K562 (cell line): ENCODE measurements around the gene SFTPB. TPM values are rescaled to one million over a fixed set of nuclear protein-coding genes. Genes with fewer than 3 reads are reported as not detected.

Experiments used
- ATAC-seq: fragments of 200-7000 bp; cut with Tn5 transposase; 3 replicates; pipeline ENCODE4 v1.9.1; 2020; ENCODE audit warnings: moderate library complexity
- BruUV-seq: library from RNA; stranded (reverse); fragments of 400-500 nt; replicated peaks from 2 replicates; lab custom pipeline; 2021; lab: Mats Ljungman, UMichigan
- CTCF ChIA-PET: fragments of 300-600 bp; formaldehyde crosslinking; extraction: SDS; loops from one replicate; lab custom pipeline; 2021; ENCODE audit warnings: low intra/inter-chr PET ratio; lab: Yijun Ruan, JAX
- POLR2A ChIA-PET: fragments of 300-600, 350-650 bp; sonication (Branson Sonifier 250); formaldehyde crosslinking; extraction: SDS; loops from one replicate; lab custom pipeline; 2021; ENCODE audit warnings: antibody characterized with exemption, inconsistent platforms; lab: Yijun Ruan, JAX
- DNase-seq, 4 experiments: peaks; one replicate each; pipeline versions ENCODE4 v3.0.0 to v3.0.0-alpha.2; 2011 to 2018; ENCODE audit warnings: low spot score in 3 of 4, mixed read lengths in 3 of 4; ENCODE audit errors: extremely low read depth in 1 of 4
- FAIRE-seq: peaks from 2 replicates; lab custom pipeline; 2011; peaks lifted over from hg19 to GRCh38; lab: Jason Lieb, UNC
- H2AFZ ChIP-seq: 2 replicates; pipeline ENCODE4 v1.6.0; 2011; ENCODE audit warnings: low read depth, low read length, control low read depth, inconsistent platforms
- H3K27ac ChIP-seq: fragments of 200-600 bp; 3 replicates; pipeline ENCODE4 v1.8.0; 2011; ENCODE audit warnings: low read depth, mild to moderate bottlenecking, control low read depth, inconsistent platforms, low read length, moderate library complexity, mixed read lengths; ENCODE audit errors: extremely low read depth
- H3K27me3 ChIP-seq, 2 experiments: fragments of 300-600 bp in 1 of 2; 2 replicates in 1 of 2; 3 replicates in 1 of 2; pipeline versions ENCODE4 v1.6.0 to v1.8.0; 2011; ENCODE audit warnings: inconsistent platforms in 2 of 2, low read length in 2 of 2, mild to moderate bottlenecking in 1 of 2, mixed read lengths in 1 of 2, moderate library complexity in 1 of 2; ENCODE audit not compliant: control insufficient read depth in 2 of 2, insufficient read depth in 2 of 2
- H3K36me3 ChIP-seq: fragments of 300-600 bp; 3 replicates; pipeline ENCODE4 v1.8.0; 2011; ENCODE audit warnings: mild to moderate bottlenecking, low read length, inconsistent platforms; ENCODE audit not compliant: control insufficient read depth, insufficient read depth
- H3K4me1 ChIP-seq, 2 experiments: fragments of 200-600 bp in 1 of 2; replicated peaks in 1 of 2; 2 replicates in 1 of 2; 3 replicates in 1 of 2; pipeline versions ENCODE4 v1.5.1 to v1.8.0; 2011; ENCODE audit warnings: inconsistent platforms in 2 of 2, low read length in 2 of 2, mild to moderate bottlenecking in 1 of 2, mixed read lengths in 1 of 2, moderate library complexity in 1 of 2; ENCODE audit not compliant: control insufficient read depth in 2 of 2, insufficient read depth in 2 of 2
- H3K4me2 ChIP-seq: 2 replicates; pipeline ENCODE4 v1.6.1; 2011; ENCODE audit warnings: low read length, control low read depth, inconsistent platforms, mixed read lengths; ENCODE audit not compliant: insufficient read depth
- H3K4me3 ChIP-seq: fragments of 200-600 bp; sonication (generic), shearing (Covaris generic); 2 replicates; pipeline ENCODE4 v1.5.1; 2016; ENCODE audit warnings: control low read depth, inconsistent platforms
- H3K79me2 ChIP-seq: fragments of 200-600 bp; 3 replicates; pipeline ENCODE4 v1.8.0; 2011; ENCODE audit warnings: low read length, inconsistent platforms; ENCODE audit not compliant: control insufficient read depth, insufficient read depth
- H3K9ac ChIP-seq, 2 experiments: 2 replicates each; pipeline versions ENCODE4 v1.6.0 to v1.6.1; 2011; ENCODE audit warnings: low read depth in 2 of 2, low read length in 2 of 2, control low read depth in 1 of 2, inconsistent platforms in 1 of 2, mild to moderate bottlenecking in 1 of 2, mixed read lengths in 1 of 2; ENCODE audit not compliant: insufficient read depth in 1 of 2
- H3K9me1 ChIP-seq: one replicate; pipeline ENCODE4 v1.6.0; 2011; ENCODE audit warnings: inconsistent platforms, mild to moderate bottlenecking, low read length, moderate library complexity; ENCODE audit not compliant: control insufficient read depth, insufficient read depth
- H3K9me3 ChIP-seq: replicated peaks from 2 replicates; pipeline ENCODE4 v1.5.1; 2011; ENCODE audit warnings: low read depth, low read length, inconsistent platforms; ENCODE audit not compliant: control insufficient read depth, insufficient read depth
- H4K20me1 ChIP-seq: replicated peaks from 2 replicates; pipeline ENCODE4 v1.6.1; 2011; ENCODE audit warnings: low read length, inconsistent platforms, mixed read lengths; ENCODE audit not compliant: control insufficient read depth, insufficient read depth
- CEBPB ChIP-seq: fragments of 450-650 bp; IDR thresholded peaks from 2 replicates; pipeline ENCODE4 v1.6.1; 2016; ENCODE audit warnings: missing genetic modification characterization, missing compliant biosample characterization
- CEBPG ChIP-seq, 3 experiments: fragments of 200-800 bp in 1 of 3; sonication (Bioruptor generic) in 1 of 3; sonication (generic) in 1 of 3; formaldehyde crosslinking in 1 of 3; IDR thresholded peaks in 2 of 3; conservative IDR thresholded peaks in 1 of 3; 2 replicates each; pipeline versions ENCODE4 v1.6.1 to v1.8.0; 2016 to 2022; ENCODE audit warnings: missing compliant biosample characterization in 2 of 3, missing genetic modification characterization in 2 of 3, mild to moderate bottlenecking in 1 of 3, missing genetic modification reagents in 1 of 3
- DEAF1 ChIP-seq: fragments of 450-650 bp; formaldehyde crosslinking; IDR thresholded peaks from 2 replicates; pipeline ENCODE4 v1.4.0; 2020; ENCODE audit warnings: mild to moderate bottlenecking, moderate library complexity
- HSF4 ChIP-seq: fragments of 250-450 bp; sonication (Bioruptor Pico); IDR thresholded peaks from 2 replicates; pipeline ENCODE4 v2.1.2; 2022; ENCODE audit warnings: mild to moderate bottlenecking, moderate library complexity, borderline replicate concordance
- SPI1 ChIP-seq: IDR thresholded peaks from 2 replicates; pipeline ENCODE4 v1.6.1; 2011; ENCODE audit warnings: low read depth, low read length, control low read depth, borderline replicate concordance
- TCF3 ChIP-seq: sonication (generic); formaldehyde crosslinking; IDR thresholded peaks from 2 replicates; pipeline ENCODE4 v1.4.0; 2020; ENCODE audit warnings: mild to moderate bottlenecking, missing genetic modification reagents
- ZNF764 ChIP-seq: fragments of 250-450 bp; sonication (Bioruptor Pico); IDR thresholded peaks from 2 replicates; pipeline ENCODE4 v1.4.0; 2020; ENCODE audit warnings: low read depth, mild to moderate bottlenecking, moderate library complexity
- WGBS: fragments of 100-300 bp; shearing (Covaris generic); methylation state at CpG from one replicate; pipeline ENCODE4 v1.1.6; 2016; ENCODE audit warnings: low coverage, mixed read lengths; ENCODE audit not compliant: insufficient coverage; ENCODE audit errors: missing lambda C conversion rate; 5-methylcytosine and 5-hydroxymethylcytosine counted together
- in situ Hi-C: fragments of 300-500 bp; cut with MboI; formaldehyde crosslinking; loops from 4 replicates; pipeline ENCODE4 v1.15.0; 2018; ENCODE audit warnings: inconsistent platforms, mixed read lengths
- intact Hi-C: fragments of 100-400 bp; cut with micrococcal nuclease; formaldehyde crosslinking; loops from 2 replicates; pipeline ENCODE4 v1.14.2; 2022
- polyA plus RNA-seq, 8 experiments: library from polyadenylated mRNA; depleted of rRNA in 4 of 8; stranded (reverse) in 5 of 8; unstranded in 3 of 8; fragments of >200 nt; fragmentation: Nextera tagmentation in 2 of 8; fragmentation: Illumina TruSeq in 1 of 8; extraction: Ambion mirVana in 2 of 8; extraction: Trizol in 1 of 8; gene quantifications; 2 replicates each; pipeline versions ENCODE4 v1.2.1 to v1.2.3, GENCODE V29; 2011 to 2014; ENCODE audit warnings: inconsistent platforms in 1 of 8, missing spikeins in 1 of 8
- total RNA-seq, 7 experiments: library from RNA; depleted of rRNA in 6 of 7; stranded (reverse); fragments of >200 nt in 6 of 7; fragmentation: Illumina TruSeq in 2 of 7; extraction: Trizol in 2 of 7; gene quantifications; 2 replicates each; pipeline versions ENCODE4 v1.2.1 to v1.2.3, GENCODE V29; 2011 to 2021; ENCODE audit warnings: low replicate concordance in 1 of 7

The SFTPB gene
- total and polyA plus RNA-seq, 9 of the 15 experiments (the other 6 are each of a cell fraction or from before 2014, with no cell fraction given) = 0.03 to 7.0 TPM; not detected in 7

GRCh38 chr2:85709401-85709811 lies 41.4 kb upstream of the SFTPB start:
- no peak for TF ChIP-seq DEAF1 (CRISPR knock-in tag)
- no peak for TF ChIP-seq HSF4 (CRISPR knock-in tag)
- peak; percentile 75 for TF ChIP-seq CEBPB (tag)
- peak; percentile 23; the same call in 1 of the 2 replicates for TF ChIP-seq TCF3 (CRISPR knock-in tag)
- no peak for TF ChIP-seq CEBPG (CRISPR knock-in tag; IDR thresholded peaks at IDR 0.05)
- 0 out of 4 replicates have a peak, but pooled peaks of 1 of the 2 experiments have one; percentile 20 for TF ChIP-seq CEBPG (tag; conservative IDR thresholded peaks at IDR 0.05 in 1 of 2, IDR thresholded peaks at IDR 0.05 in 1 of 2)
- no peak for TF ChIP-seq ZNF764
- TF ChIP-seq SPI1 = 0 out of 2 replicates have a peak, but pooled peaks have one; percentile 6
- peaks cover 0 to 24% of the 10 kb centered on the region in 2 experiments; a peak in 3 of 5 replicates for H3K27me3 ChIP-seq
- H3K4me3 ChIP-seq = no peak overlapping the region
- CTCF ChIA-PET = no interaction called here
- no peaks in the 10 kb centered on the region for H3K36me3 ChIP-seq
- H3K9me3 ChIP-seq = no peaks in the 10 kb centered on the region
- no peak overlapping the region for H3K27ac ChIP-seq
- BruUV-seq = no TSS peak
- no peak overlapping the region; the same call in 1 of the 2 replicates for H3K4me2 ChIP-seq
- H3K79me2 ChIP-seq = no peaks in the 10 kb centered on the region
- intact Hi-C loops (loop anchor here (5.0 kb wide), 1 partner anchor 292 kb away; the partner anchor contains the start of gene SH2D6), in situ Hi-C loops (no loop called here)
- H4K20me1 ChIP-seq = no peaks in the 10 kb centered on the region
- POLR2A ChIA-PET = no interaction called here
- H3K4me1 ChIP-seq = peaks cover 5 to 31% of the 10 kb centered on the region in 2 experiments
- DNase-seq (no peak), FAIRE-seq (no peak), ATAC-seq (no peak)
- no peak overlapping the region for H3K9ac ChIP-seq
- H2AFZ ChIP-seq = no peak overlapping the region
- 25% methylated on average over 4 of the region's 4 CpGs for WGBS
- no peaks in the 10 kb centered on the region for H3K9me1 ChIP-seq
